Panc1 (cell line): ENCODE results near the gene KRT4. TPM values are rescaled to one million over a fixed set of nuclear protein-coding genes. Genes with fewer than 3 reads are reported as not detected.

Experiments
- ATAC-seq: fragments of 200-7000 bp; cut with Tn5 transposase; 2 replicates; pipeline ENCODE4 v1.9.1; 2020; ENCODE audit warnings: mild to moderate bottlenecking, moderate library complexity
- BruUV-seq: library from RNA; stranded (reverse); fragments of 400-500 nt; replicated peaks from 2 replicates; lab custom pipeline; 2021; lab: Mats Ljungman, UMichigan
- CTCF ChIA-PET: fragments of 300-600 bp; sonication (Branson Sonifier 250); formaldehyde crosslinking; loops from one replicate; lab custom pipeline; 2022; ENCODE audit warnings: antibody characterized with exemption; lab: Charles Lee
- POLR2A ChIA-PET: fragments of 300-600 bp; sonication (Branson Sonifier 250); formaldehyde crosslinking; loops from one replicate; lab custom pipeline; 2022; ENCODE audit warnings: antibody characterized with exemption; lab: Charles Lee
- DNase-seq: peaks from one replicate; pipeline ENCODE4 v3.0.0-alpha.2; 2010; ENCODE audit warnings: low read depth, low spot score
- H3K27ac ChIP-seq: 2 replicates; pipeline ENCODE4 v1.5.1; 2011; ENCODE audit warnings: mild to moderate bottlenecking, low read length, inconsistent platforms
- H3K27me3 ChIP-seq: fragments of 200-500 bp; sonication (Bioruptor generic); 2 replicates; pipeline ENCODE4 v1.6.0; 2014; ENCODE audit warnings: low read length, inconsistent platforms; ENCODE audit not compliant: control insufficient read depth, insufficient read depth
- H3K36me3 ChIP-seq: fragments of 200-500 bp; sonication (Bioruptor generic); 2 replicates; pipeline ENCODE4 v1.5.1; 2014; ENCODE audit warnings: inconsistent platforms, mild to moderate bottlenecking, low read length, moderate library complexity; ENCODE audit not compliant: control insufficient read depth, insufficient read depth
- H3K4me1 ChIP-seq: 2 replicates; pipeline ENCODE4 v1.5.1; 2011; ENCODE audit warnings: inconsistent platforms, mild to moderate bottlenecking, low read length, moderate library complexity; ENCODE audit not compliant: control insufficient read depth, insufficient read depth
- H3K4me3 ChIP-seq, 2 experiments: 2 replicates each; pipeline ENCODE4 v1.5.1; 2011 to 2012; ENCODE audit warnings: low read depth in 2 of 2, low read length in 2 of 2, mild to moderate bottlenecking in 2 of 2, inconsistent platforms in 1 of 2, moderate library complexity in 1 of 2
- H3K9me3 ChIP-seq: fragments of 200-500 bp; sonication (Bioruptor generic); 2 replicates; pipeline ENCODE4 v1.5.1; 2014; ENCODE audit warnings: low read depth, mild to moderate bottlenecking, inconsistent platforms, low read length, moderate library complexity; ENCODE audit not compliant: control insufficient read depth, insufficient read depth
- CTCF ChIP-seq: fragments of 450-650 bp; IDR thresholded peaks from 2 replicates; pipeline ENCODE4 v1.5.1; 2017; ENCODE audit warnings: mild to moderate bottlenecking
- POLR2AphosphoS5 ChIP-seq: IDR thresholded peaks from 2 replicates; pipeline ENCODE4 v1.6.1; 2012; ENCODE audit warnings: mild to moderate bottlenecking, low read depth, low read length, moderate library complexity
- REST ChIP-seq, 2 experiments: IDR thresholded peaks; 2 replicates each; pipeline ENCODE4 v1.6.1; 2011 to 2012; ENCODE audit warnings: low read depth in 2 of 2, control low read depth in 1 of 2, low read length in 1 of 2, mild to moderate bottlenecking in 1 of 2, moderate library complexity in 1 of 2; ENCODE audit not compliant: insufficient read depth in 1 of 2
- SIN3A ChIP-seq: IDR thresholded peaks from 2 replicates; pipeline ENCODE4 v1.6.1; 2012; ENCODE audit warnings: low read depth, mild to moderate bottlenecking, low read length, moderate library complexity, borderline replicate concordance; ENCODE audit not compliant: insufficient read depth
- TCF7L2 ChIP-seq: IDR thresholded peaks from 2 replicates; pipeline ENCODE4 v1.6.1; 2011; ENCODE audit warnings: mild to moderate bottlenecking, low read depth, low read length, inconsistent platforms
- in situ Hi-C: cut with HindIII; loops from 2 replicates; pipeline ENCODE4 v1.10.0; 2016; ENCODE audit warnings: low sequenced_read_pairs, low pct_unique_long_range_greater_than_20kb
- intact Hi-C: fragments of 100-400 bp; cut with micrococcal nuclease; formaldehyde crosslinking; loops from one replicate; pipeline ENCODE4 v1.10.0; 2022; ENCODE audit not compliant: unreplicated experiment
- total RNA-seq: library from RNA; stranded (reverse); gene quantifications from one replicate; pipeline ENCODE4 v1.2.1, GENCODE V29; 2021; ENCODE audit not compliant: unreplicated experiment

The KRT4 gene
- total RNA-seq, 1 experiment from 2014 or later, result 0.15 TPM

GRCh38 chr12:52801773-52802172 is 12.1 kb downstream of the KRT4 start:
- no peak overlapping the region for H3K27ac ChIP-seq
- no TSS peak for BruUV-seq
- intact Hi-C loops, result no loop called here
- no peak for DNase-seq
- H3K4me1 ChIP-seq, result peaks cover 9% of the 10 kb centered on the region; the same call in 1 of the 2 replicates
- H3K4me3 ChIP-seq, result no peak overlapping the region
- TF ChIP-seq POLR2AphosphoS5 (no peak), TCF7L2 (no peak)
- ChIA-PET CTCF (no interaction called here), POLR2A (no interaction called here)
- no peak for ATAC-seq
- no peaks in the 10 kb centered on the region for H3K27me3 ChIP-seq
- H3K9me3 ChIP-seq, result no peaks in the 10 kb centered on the region
- H3K36me3 ChIP-seq, result no peaks in the 10 kb centered on the region
- in situ Hi-C loops, result no loop called here

- Histone ChIP-seq H3K27ac (no peak overlapping the region), H3K36me3 (no peaks in the 10 kb centered on the region), H3K9me3 (no peaks in the 10 kb centered on the region), H3K4me1 (peaks cover 9% of the 10 kb centered on the region; the same call in 1 of the 2 replicates), H3K27me3 (no peaks in the 10 kb centered on the region), H3K4me3 (no peak overlapping the region)
- in situ Hi-C loops (no loop called here), intact Hi-C loops (no loop called here)
- TF ChIP-seq TCF7L2 (no peak), CTCF (no peak), SIN3A (no peak), POLR2AphosphoS5 (no peak), REST (IDR thresholded peaks at IDR 0.05; ENCODE audit: insufficient read depth in 1 of 2, low read depth in 2 of 2, low read length in 1 of 2) (no peak)
- no TSS peak for BruUV-seq
- DNase-seq, result no peak
- ChIA-PET CTCF (no interaction called here), POLR2A (no interaction called here)
- no peak for ATAC-seq
These were observed 13.5 kb downstream of the KRT4 start for GRCh38 chr12:52800259-52800917.

- DNase-seq (no peak), ATAC-seq (0 out of 2 replicates have a peak, but pooled peaks have one; percentile 13)
- H3K9me3 ChIP-seq, result no peaks in the 10 kb centered on the region
- H3K4me1 ChIP-seq, result peaks cover 9% of the 10 kb centered on the region; the same call in 1 of the 2 replicates
- H3K36me3 ChIP-seq, result no peaks in the 10 kb centered on the region
- TF ChIP-seq POLR2AphosphoS5, result no peak
- no peak for TF ChIP-seq CTCF
- no peak for TF ChIP-seq TCF7L2
- no peak for TF ChIP-seq SIN3A
- TF ChIP-seq REST (IDR thresholded peaks at IDR 0.05; ENCODE audit: insufficient read depth in 1 of 2, low read depth in 2 of 2, low read length in 1 of 2), result no peak
- POLR2A ChIA-PET, result no interaction called here
- in situ Hi-C loops (no loop called here), intact Hi-C loops (no loop called here)
- no peak overlapping the region for H3K4me3 ChIP-seq
- no TSS peak for BruUV-seq
- H3K27me3 ChIP-seq, result no peaks in the 10 kb centered on the region
- H3K27ac ChIP-seq, result no peak overlapping the region
- CTCF ChIA-PET, result no interaction called here
These were observed 14.3 kb downstream of the KRT4 start for GRCh38 chr12:52799505-52800211.
